Mucosa of rectum (tissue), 2 donors: ENCODE measurements around the gene PAX3.

Experiments used
- H3K27ac ChIP-seq, 2 donors: one replicate each; pipeline ENCODE4 v1.7.0; 2013; ENCODE audit warnings: inconsistent platforms in 2 of 2, low read depth in 2 of 2, low read length in 2 of 2
- H3K27me3 ChIP-seq, 2 donors: one replicate each; pipeline ENCODE4 v1.7.0; 2013; ENCODE audit warnings: low read length in 2 of 2; ENCODE audit not compliant: control insufficient read depth in 2 of 2, insufficient read depth in 2 of 2
- H3K36me3 ChIP-seq, 2 donors: one replicate each; pipeline ENCODE4 v1.7.0; 2013; ENCODE audit warnings: low read length in 2 of 2; ENCODE audit not compliant: control insufficient read depth in 2 of 2, insufficient read depth in 2 of 2
- H3K4me1 ChIP-seq, 2 donors: one replicate each; pipeline ENCODE4 v1.7.0; 2013; ENCODE audit warnings: low read length in 2 of 2, mild to moderate bottlenecking in 1 of 2; ENCODE audit not compliant: control insufficient read depth in 2 of 2, insufficient read depth in 2 of 2
- H3K4me3 ChIP-seq, 2 donors: one replicate each; pipeline ENCODE4 v1.7.0; 2013; ENCODE audit warnings: low read length in 2 of 2
- H3K9ac ChIP-seq, 2 donors: one replicate each; pipeline ENCODE4 v1.7.0; 2013; ENCODE audit warnings: low read length in 2 of 2, low read depth in 1 of 2, mild to moderate bottlenecking in 1 of 2
- H3K9me3 ChIP-seq, 2 donors: one replicate each; pipeline ENCODE4 v1.7.0; 2013; ENCODE audit warnings: low read length in 2 of 2; ENCODE audit not compliant: control insufficient read depth in 2 of 2
- donor health status: healthy.
- donor health status: Normal muscosa, but diverticular disease.

The PAX3 gene

DNA sequence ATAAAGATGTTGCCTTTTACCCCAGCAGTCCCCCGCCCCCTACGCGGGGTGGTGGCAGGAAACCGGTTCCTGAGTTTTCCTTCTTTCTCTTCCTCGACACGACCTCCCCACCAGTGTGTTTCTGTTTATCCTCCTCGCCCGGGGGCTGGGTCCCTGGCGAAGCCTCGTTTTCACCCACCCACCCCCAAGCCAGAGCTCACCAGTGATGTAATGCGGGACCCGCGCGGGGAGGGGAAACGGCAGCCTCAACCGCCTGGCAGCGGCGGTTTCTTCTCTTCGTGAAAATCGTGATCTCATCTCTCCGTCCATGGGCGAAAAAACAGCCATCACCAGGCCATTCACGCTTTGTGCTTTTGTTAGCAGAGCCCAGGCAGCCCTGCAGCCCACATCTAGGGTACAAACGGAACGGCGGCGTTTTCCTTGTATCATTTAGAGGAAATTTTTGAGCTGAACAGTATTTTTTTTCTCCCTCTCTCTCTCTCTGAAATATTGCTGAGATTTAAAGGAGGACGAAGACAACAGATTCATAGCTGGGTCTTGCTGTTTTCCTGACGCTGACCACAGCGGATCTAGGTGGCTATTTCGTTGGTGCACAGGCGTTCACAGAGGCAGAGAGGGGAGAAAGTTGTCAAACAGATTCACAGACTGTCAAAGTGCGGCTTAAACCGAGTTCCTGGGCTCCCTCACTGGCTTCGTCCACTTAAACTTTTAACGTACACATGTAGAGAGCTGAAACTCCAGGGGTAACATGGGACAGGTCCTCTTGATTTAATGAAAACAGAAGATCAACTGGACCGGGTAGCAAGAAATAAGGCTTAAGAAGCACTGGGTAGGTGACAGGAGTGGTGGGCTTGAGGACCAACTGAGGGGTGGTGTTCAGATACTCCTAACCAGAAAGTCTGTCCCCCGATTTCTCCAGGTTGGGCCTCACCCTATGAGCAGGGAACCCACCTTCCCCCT is 21.9 kb upstream of the PAX3 start:
- H3K9ac ChIP-seq: peak overlapping the region in 1 of 2 donors; percentile 42
- no peak overlapping the region for H3K27ac ChIP-seq

DNA sequence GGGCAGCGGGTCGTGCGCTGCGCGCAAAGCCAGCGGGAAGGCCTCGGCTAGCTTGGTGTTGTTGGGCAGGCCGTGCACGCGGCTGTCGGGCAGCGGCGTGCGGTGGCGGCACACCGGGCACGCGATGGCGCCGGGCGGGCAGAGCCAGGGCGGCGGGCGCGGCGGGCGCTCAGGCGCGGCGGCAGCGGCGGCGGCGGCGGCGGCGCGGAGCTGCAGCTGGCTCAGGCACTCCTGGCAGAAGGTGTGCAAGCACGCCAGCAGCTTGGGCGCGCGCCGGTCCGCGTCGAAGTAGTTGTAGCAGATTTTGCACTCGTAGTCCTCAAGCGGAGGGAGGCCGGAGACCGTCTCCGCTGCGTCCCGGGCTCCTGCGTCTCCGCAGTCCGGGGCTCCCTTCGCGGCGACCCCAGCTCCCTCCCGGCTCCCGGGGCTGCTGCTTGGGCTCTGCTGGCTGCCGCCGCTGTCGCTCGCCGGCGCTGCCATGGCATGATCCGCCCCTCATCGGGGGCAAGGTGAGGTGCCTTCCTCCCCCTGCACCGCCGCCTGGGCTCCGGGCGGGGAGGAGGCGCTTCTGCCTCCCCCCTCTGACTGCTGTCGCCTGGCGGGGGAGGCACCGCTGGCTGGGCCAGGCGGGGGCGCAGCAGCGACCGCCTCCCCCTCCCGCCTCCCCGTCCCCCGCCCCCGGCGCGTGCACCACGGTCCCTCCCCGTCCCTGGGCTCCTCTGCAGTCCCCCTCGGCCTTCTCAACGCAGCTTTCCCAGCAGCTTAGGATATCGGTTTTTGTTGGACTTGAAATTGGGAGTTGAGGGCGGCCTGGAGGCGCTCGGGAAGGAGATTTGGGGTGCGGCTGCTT is 21.0 kb upstream of the PAX3 start:
- H3K4me1 ChIP-seq: peaks cover 14 to 15% of the 10 kb centered on the region in 2 donors
- peaks cover 22 to 26% of the 10 kb centered on the region in 2 donors for H3K27me3 ChIP-seq
- no peaks in the 10 kb centered on the region for H3K36me3 ChIP-seq
- H3K9me3 ChIP-seq: no peaks in the 10 kb centered on the region
- no peak overlapping the region for H3K27ac ChIP-seq
- peak overlapping the region in 1 of 2 donors; percentile 42 for H3K9ac ChIP-seq
- H3K4me3 ChIP-seq: peak overlapping the region; percentile 32 to 52

More for the DNA sequence above, 21.9 kb upstream of the PAX3 start:
- no peaks in the 10 kb centered on the region for H3K36me3 ChIP-seq
- H3K27me3 ChIP-seq: peaks cover 17% of the 10 kb centered on the region in 2 donors
- H3K4me3 ChIP-seq: peak overlapping the region; percentile 32 to 38
- H3K9me3 ChIP-seq: no peaks in the 10 kb centered on the region
- H3K4me1 ChIP-seq: peaks cover 14 to 15% of the 10 kb centered on the region in 2 donors

DNA sequence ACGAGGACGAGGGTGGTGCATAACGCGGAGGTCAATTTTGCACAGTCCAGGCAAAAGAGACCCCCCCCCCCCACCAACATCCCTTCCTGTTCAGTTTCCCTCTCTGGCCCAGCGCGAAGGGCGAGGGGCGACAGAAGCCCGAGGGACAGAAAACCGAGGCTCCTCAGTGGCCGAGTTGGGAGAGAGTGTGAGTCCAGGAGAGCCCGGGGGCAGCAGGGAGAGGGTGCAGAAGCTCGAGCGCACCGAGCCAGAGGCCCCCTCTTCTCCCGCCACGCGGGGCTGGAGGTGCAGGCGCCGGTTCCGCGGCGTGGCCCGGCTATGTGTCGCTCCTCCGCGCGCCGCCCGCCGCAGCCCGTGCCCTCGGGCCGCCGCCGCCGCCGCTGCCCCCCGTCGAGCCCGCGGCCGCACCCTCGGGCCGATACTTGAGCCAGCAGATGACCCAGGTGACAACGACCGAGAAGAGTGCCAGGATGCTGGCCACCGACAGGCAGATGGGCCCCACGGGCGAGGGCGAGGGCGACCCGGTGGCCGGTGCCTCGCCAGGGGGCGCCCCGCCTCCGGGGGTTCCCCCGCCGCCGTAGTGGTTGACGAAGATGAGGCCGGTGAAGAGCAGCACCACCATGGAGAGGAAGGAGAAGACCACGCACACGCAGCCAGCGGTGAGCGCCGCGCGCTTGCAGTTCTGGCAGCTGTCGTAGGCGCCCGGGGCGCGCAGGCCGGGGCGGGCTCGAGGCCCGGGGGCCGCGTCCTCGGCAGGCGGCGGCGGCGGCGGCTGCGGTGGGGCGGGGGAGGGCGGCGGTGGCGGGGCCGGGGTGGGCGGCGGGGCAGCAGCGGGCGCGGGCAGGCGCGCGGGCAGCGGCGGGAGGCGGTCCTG is 20.2 kb upstream of the PAX3 start:
- H3K9me3 ChIP-seq: no peaks in the 10 kb centered on the region
- H3K36me3 ChIP-seq: no peaks in the 10 kb centered on the region
- H3K27me3 ChIP-seq: peaks cover 31% of the 10 kb centered on the region in 2 donors
- H3K4me3 ChIP-seq: peak overlapping the region; percentile 50 to 75
- H3K27ac ChIP-seq: no peak overlapping the region
- H3K4me1 ChIP-seq: peaks cover 14 to 15% of the 10 kb centered on the region in 2 donors
- H3K9ac ChIP-seq: no peak overlapping the region

DNA sequence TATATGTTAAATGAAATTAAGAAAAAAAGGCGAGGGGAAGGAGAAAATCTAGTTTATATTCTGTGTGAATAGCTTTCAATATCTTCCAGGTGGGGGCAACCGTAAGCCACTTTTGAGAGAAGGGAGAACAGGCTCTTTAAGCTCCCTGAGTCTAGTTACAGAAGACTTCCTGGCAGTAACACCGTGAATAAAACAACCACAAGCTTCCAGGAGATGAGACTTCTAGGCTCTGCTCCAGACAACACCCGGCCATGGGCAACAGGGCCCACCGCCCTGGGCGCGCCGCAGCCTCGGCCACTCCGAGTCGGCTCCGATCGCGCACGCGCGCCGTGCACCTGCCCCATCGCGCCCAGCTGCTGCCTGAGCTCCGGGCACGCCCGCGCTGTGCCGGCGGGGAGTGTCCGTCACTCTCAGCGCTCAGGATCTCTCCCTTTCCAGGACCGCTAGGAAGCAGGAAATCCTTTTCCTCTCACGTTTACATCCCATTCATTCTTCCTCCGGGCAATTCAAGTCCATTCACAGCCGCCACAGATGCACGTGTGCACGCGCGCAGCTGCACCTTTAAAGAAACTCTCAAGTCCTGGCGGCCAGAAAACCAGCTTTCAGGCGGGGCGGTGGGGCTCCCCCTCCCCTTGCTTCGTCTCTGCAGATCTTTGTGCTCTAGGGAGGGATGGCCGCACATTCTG is 19.4 kb upstream of the PAX3 start:
- Histone ChIP-seq H3K9ac (peak overlapping the region in 1 of 2 donors; percentile 55), H3K4me1 (peaks cover 14 to 15% of the 10 kb centered on the region in 2 donors), H3K9me3 (no peaks in the 10 kb centered on the region), H3K4me3 (peak overlapping the region; percentile 74 to 75), H3K27ac (peak overlapping the region in 1 of 2 donors; percentile 34), H3K36me3 (no peaks in the 10 kb centered on the region), H3K27me3 (peaks cover 39% of the 10 kb centered on the region in 2 donors)

DNA sequence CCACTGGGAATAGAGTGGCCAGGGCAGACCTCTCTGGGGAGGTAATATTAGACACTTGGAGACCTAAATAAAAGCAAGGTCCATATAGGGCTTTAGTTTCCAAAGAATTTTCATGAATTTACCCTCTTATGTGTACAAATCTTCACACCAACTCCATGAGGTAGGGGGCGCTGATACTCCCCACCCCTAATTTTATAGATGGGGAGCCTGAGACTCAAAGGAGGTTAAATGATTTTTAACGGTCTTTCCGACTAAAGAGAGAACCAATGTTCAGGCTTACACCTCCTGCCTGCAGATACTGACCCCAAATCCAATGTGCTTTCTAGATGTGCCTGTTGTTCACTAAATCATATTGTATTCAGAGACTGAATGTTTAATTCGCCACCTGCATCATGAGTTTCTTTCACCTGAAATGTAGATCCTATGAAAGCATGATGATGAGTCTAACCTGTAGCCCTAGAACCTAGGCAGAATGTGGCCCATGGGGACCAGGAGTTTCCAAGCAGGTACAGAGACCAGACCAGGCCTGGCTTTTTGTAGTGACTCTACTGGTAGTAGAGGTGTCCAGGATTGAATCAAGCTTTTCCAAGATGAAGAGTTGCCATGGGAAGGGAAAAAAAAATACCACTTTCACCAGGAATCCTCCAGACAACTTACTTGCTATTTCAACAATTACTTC is 16.8 kb upstream of the PAX3 start:
- peaks cover 54 to 57% of the 10 kb centered on the region in 2 donors for H3K27me3 ChIP-seq
- no peak overlapping the region for H3K9ac ChIP-seq
- no peaks in the 10 kb centered on the region for H3K9me3 ChIP-seq
- H3K27ac ChIP-seq: no peak overlapping the region
- no peak overlapping the region for H3K4me3 ChIP-seq
- H3K36me3 ChIP-seq: no peaks in the 10 kb centered on the region
- H3K4me1 ChIP-seq: peaks cover 12 to 14% of the 10 kb centered on the region in 2 donors

DNA sequence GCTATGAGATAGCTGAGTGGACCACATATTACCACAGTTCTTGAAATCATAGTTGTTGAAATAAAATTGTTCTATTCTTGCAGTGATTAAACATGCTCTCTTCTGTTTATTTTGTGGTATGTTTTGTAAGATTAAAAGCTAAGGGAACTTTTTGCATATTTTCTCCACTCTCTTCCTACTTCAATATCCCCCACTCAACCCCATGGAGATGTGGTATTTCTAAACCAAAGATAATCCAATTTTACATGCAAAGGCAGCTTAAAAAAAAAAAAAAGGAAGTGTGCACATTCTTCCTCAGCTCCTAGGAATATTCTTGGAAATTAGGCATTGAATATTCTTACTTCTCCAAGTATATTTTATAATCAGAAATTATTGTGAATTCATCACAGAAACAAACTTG is 15.0 kb upstream of the PAX3 start:
- H3K27me3 ChIP-seq: peaks cover 69 to 71% of the 10 kb centered on the region in 2 donors
- no peak overlapping the region for H3K9ac ChIP-seq
- no peaks in the 10 kb centered on the region for H3K9me3 ChIP-seq
- no peak overlapping the region for H3K27ac ChIP-seq
- peaks cover 7% of the 10 kb centered on the region in 2 donors for H3K4me1 ChIP-seq
- H3K36me3 ChIP-seq: no peaks in the 10 kb centered on the region
- H3K4me3 ChIP-seq: no peak overlapping the region

DNA sequence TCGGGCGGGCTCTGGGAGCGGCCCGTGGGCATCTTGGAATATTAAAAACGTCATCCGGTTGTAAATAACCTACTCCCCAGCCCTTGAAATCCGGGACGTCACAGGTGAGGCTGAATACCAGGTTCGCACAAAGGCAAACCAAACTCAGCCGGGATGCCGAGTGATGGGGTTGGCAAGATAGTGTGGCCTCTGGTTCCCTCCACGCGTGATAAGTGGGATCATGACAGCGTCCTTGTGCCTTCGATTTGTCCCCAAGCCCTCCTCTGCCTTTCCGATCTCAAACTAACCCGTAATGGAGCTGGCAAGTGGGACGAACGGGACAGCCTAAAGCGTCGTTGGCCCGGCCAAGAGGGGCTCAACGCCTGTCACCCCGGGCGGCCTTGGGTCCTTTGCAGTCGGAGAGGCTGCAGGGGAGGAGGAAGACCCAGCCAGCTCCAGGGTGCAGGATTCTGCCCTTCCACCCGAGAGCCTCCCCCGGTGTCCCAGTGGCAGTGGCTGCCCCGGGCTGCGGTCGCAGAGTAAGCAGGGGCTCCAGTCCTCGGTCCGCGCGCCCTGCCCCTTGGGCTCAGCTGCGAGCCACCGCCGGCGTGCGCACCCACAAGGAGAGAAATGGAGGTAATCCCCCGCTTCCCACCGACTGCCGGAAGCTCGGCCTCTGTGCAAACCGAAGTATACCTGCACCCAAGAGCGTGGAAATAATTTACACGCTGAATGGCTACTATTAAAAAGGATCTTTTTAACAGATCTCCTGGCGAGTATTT is 13.4 kb upstream of the PAX3 start:
- Histone ChIP-seq H3K4me3 (no peak overlapping the region), H3K27ac (no peak overlapping the region), H3K9ac (no peak overlapping the region), H3K4me1 (peaks cover 0 to 1% of the 10 kb centered on the region in 2 donors), H3K27me3 (peaks cover 84 to 88% of the 10 kb centered on the region in 2 donors), H3K9me3 (no peaks in the 10 kb centered on the region), H3K36me3 (no peaks in the 10 kb centered on the region)

DNA sequence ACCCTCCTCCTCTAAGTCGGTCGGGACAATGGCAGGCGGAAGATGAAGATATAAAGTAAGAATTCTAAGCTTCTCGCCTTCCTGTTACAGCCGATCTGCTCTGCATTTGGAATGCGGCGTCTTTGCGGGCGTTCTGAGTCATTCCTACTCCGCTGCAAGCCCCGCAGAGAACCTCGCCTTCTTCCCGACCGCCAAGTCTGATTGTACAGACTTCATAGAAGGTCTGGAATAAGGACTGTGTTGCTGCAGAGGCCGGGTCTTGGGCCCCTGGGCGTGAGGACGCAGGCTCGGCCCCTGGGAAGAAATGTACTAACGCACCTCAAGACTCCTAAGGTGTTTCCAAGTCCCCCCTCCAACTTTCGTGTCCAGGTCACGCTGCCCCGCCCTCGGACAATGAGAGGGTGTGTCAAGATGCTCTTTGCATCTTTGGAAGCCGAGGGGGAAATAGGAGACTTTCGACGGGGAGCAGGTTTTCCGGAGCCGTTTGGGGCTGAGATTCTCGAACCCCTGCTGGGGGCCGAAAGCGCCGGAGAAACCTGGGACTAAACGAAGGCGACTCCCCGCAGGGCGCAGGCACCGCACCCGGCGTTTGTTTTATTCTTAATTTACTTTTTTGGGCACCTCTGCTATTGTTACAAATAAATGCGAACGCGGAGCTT is 12.7 kb upstream of the PAX3 start:
- H3K4me1 ChIP-seq: peaks cover 0 to 8% of the 10 kb centered on the region in 2 donors
- no peak overlapping the region for H3K4me3 ChIP-seq

More for the DNA sequence above, 12.7 kb upstream of the PAX3 start:
- H3K27ac ChIP-seq: no peak overlapping the region
- peaks cover 92% of the 10 kb centered on the region in 2 donors for H3K27me3 ChIP-seq
- H3K9me3 ChIP-seq: no peaks in the 10 kb centered on the region
- H3K9ac ChIP-seq: no peak overlapping the region
- no peaks in the 10 kb centered on the region for H3K36me3 ChIP-seq
